Fibroblast of gingiva (primary cell): ENCODE data around the gene USP31.
"Not testable (repeated sequence)": the region's sequence is repeated elsewhere in the genome, so short reads cannot be mapped to it uniquely, and the experiment has no call there.

Experiments
- DNase-seq: peaks from one replicate; pipeline ENCODE4 v3.0.0-alpha.2; 2011; ENCODE audit warnings: low read depth

Gene USP31

GRCh38 chr16:23131931-23132621, 17.2 kb downstream of the USP31 start:
- peak; percentile 79 for DNase-seq

- no peak for DNase-seq
Measured at GRCh38 chr16:23131436-23131835, 17.8 kb downstream of the USP31 start.

- DNase-seq = no peak
Measured at GRCh38 chr16:23131036-23131435, 18.2 kb downstream of the USP31 start.

GRCh38 chr16:23129686-23130085, 19.6 kb downstream of the USP31 start:
- DNase-seq = no peak

- DNase-seq = peak; percentile 43
Measured at GRCh38 chr16:23128056-23128455, 21.2 kb downstream of the USP31 start.

- DNase-seq = no peak
Measured at GRCh38 chr16:23125277-23125676, 24.0 kb downstream of the USP31 start.

- DNase-seq = peak; percentile 75
Measured at GRCh38 chr16:23124315-23124714, 24.9 kb downstream of the USP31 start.

GRCh38 chr16:23122144-23122543, 27.1 kb downstream of the USP31 start:
- no peak for DNase-seq

- no peak for DNase-seq
Measured at GRCh38 chr16:23121024-23121423, 28.2 kb downstream of the USP31 start.

GRCh38 chr16:23120562-23120961, 28.7 kb downstream of the USP31 start:
- DNase-seq = no peak

GRCh38 chr16:23119570-23119969, 29.7 kb downstream of the USP31 start:
- DNase-seq = peak; percentile 90

GRCh38 chr16:23114131-23114904, 34.9 kb downstream of the USP31 start:
- DNase-seq = no peak

- DNase-seq = no peak
Measured at GRCh38 chr16:23113185-23113584, 36.1 kb downstream of the USP31 start.

GRCh38 chr16:23110257-23110899, 38.9 kb downstream of the USP31 start:
- no peak for DNase-seq

GRCh38 chr16:23107936-23108335, 41.3 kb downstream of the USP31 start:
- no peak for DNase-seq

GRCh38 chr16:23107117-23107516, 42.1 kb downstream of the USP31 start:
- no peak for DNase-seq

GRCh38 chr16:23105309-23105708, 43.9 kb downstream of the USP31 start:
- DNase-seq = no peak

- DNase-seq = no peak
Measured at GRCh38 chr16:23104032-23104955, 45.0 kb downstream of the USP31 start.

- no peak for DNase-seq
Measured at GRCh38 chr16:23103603-23104002, 45.6 kb downstream of the USP31 start.

- no peak for DNase-seq
Measured at GRCh38 chr16:23101012-23101550, 48.2 kb downstream of the USP31 start.

GRCh38 chr16:23096450-23096849, 52.8 kb downstream of the USP31 start:
- not testable (repeated sequence) for DNase-seq

- DNase-seq = not testable (repeated sequence)
Measured at GRCh38 chr16:23094136-23094535, 55.1 kb downstream of the USP31 start.
